Measurements from ENCODE around the gene TOR1B. TPM values are rescaled to one million over a fixed set of nuclear protein-coding genes. Genes with fewer than 3 reads are reported as not detected.
A peak's percentile ranks its signal among the peaks of the same experiment; 100 is the strongest.
"Not testable (repeated sequence)": the region's sequence is repeated elsewhere in the genome, so short reads cannot be mapped to it uniquely, and the experiment has no call there.

TOR1B gene
- total RNA-seq, 2 experiments from 2014 or later: 18.0 to 22.1 TPM

DNA sequence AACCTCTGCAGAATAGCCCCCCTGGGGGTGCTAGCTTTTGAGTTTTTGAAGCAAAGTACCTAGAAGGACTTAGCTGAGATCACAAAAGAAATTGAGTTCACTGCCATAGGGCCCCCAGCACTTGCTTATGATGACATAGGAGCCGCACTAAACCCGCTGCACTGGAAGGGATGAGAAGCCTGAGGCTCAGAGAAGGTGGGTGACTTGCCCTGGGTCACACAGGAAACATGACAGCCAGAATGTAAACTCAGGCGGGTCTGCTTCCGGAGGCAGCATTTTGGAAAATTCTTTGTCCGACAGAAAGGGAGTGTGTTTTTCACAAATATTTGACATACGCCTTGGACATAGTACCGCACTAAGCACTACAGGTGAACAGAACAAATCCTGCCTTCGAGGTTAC is 8.4 kb upstream of the TOR1B start:
- intact Hi-C loops (cut with DNase I, micrococcal nuclease): no loop called here
- POLR2A ChIA-PET: interaction anchor here (0.9 kb wide), 1 partner anchor 15 kb away, joined by 3 read pairs; no protein-coding TSS in a partner anchor
- no peaks in the 10 kb centered on the region for H3K27me3 Mint-ChIP-seq
- ATAC-seq (no peak), DNase-seq (no peak)
- peaks cover 5% of the 10 kb centered on the region for H3K4me1 Mint-ChIP-seq
- CTCF ChIA-PET: no interaction called here
- H3K4me3 Mint-ChIP-seq: no peak overlapping the region
- H3K9me3 Mint-ChIP-seq (ENCODE audit: low read depth): no peaks in the 10 kb centered on the region
- H3K27ac Mint-ChIP-seq: no peak overlapping the region
- H3K36me3 Mint-ChIP-seq (ENCODE audit: low read depth): no peaks in the 10 kb centered on the region

- H3K27me3 Mint-ChIP-seq; intact Hi-C loops (cut with DNase I, micrococcal nuclease); ATAC-seq; H3K27ac Mint-ChIP-seq; H3K9me3 Mint-ChIP-seq (ENCODE audit: low read depth); H3K4me1 Mint-ChIP-seq; DNase-seq; POLR2A ChIA-PET; H3K36me3 Mint-ChIP-seq (ENCODE audit: low read depth); H3K4me3 Mint-ChIP-seq: not testable (repeated sequence)
- CTCF ChIA-PET: interaction anchor here (1.2 kb wide), 1 partner anchor 70 kb away, joined by 3 read pairs; no protein-coding TSS in a partner anchor
These were observed 7.0 kb upstream of the TOR1B start for GRCh38 chr9:129796029-129796428.

- no peak overlapping the region for H3K27ac Mint-ChIP-seq
- peaks cover 2% of the 10 kb centered on the region for H3K36me3 Mint-ChIP-seq (ENCODE audit: low read depth)
- no peaks in the 10 kb centered on the region for H3K9me3 Mint-ChIP-seq (ENCODE audit: low read depth)
- ATAC-seq (no peak), DNase-seq (no peak)
- H3K4me1 Mint-ChIP-seq: peaks cover 6% of the 10 kb centered on the region
- CTCF ChIA-PET: no interaction called here
- POLR2A ChIA-PET: no interaction called here
- H3K4me3 Mint-ChIP-seq: no peak overlapping the region
- intact Hi-C loops (cut with DNase I, micrococcal nuclease): no loop called here
- no peaks in the 10 kb centered on the region for H3K27me3 Mint-ChIP-seq
These were observed 4.0 kb upstream of the TOR1B start for GRCh38 chr9:129798973-129799372.

DNA sequence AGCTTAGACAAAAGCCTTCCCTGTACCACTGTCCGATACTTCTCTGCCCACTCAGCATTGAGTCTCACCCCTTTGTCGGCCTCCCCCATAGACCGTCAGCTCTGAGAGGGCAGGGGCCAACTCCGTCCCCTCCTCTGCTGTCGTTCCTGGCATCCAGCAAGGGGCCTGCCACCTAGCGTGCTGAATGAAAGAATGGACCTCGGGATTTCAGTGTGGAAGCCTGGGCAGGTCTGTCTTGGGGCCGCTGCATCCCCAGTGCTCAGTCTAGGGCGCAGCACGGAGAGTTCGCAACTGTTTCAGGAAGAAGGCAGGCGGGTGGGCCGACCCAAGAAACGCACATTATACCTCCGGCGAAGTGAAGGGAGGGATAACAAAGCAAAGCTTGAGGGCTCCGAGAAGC is 1.5 kb upstream of the TOR1B start:
- H3K27ac Mint-ChIP-seq: no peak overlapping the region

GRCh38 chr9:129803676-129804060 is 684 bp downstream of the TOR1B start:
- peak overlapping the region; percentile 45 for H3K27ac Mint-ChIP-seq
- H3K27me3 Mint-ChIP-seq: no peaks in the 10 kb centered on the region
- intact Hi-C loops (cut with DNase I, micrococcal nuclease): loop anchor here (1.0 to 2.0 kb wide), 10 partner anchors 21 to 776 kb away; partner anchors contain the start of genes TOR1A (in 2 of the 2), ASB6 (in 1 of the 2), C9orf78 (in 1 of the 2) and CRAT (in 1 of the 2)
- POLR2A ChIA-PET: interaction anchor here (1.2 kb wide), 1 partner anchor 31 kb away, joined by 4 read pairs; the partner anchor contains the start of genes C9orf78 and USP20
- no peaks in the 10 kb centered on the region for H3K9me3 Mint-ChIP-seq (ENCODE audit: low read depth)
- peaks cover 25% of the 10 kb centered on the region for H3K4me1 Mint-ChIP-seq
- ATAC-seq (no peak), DNase-seq (no peak)
- peak overlapping the region; percentile 81 for H3K4me3 Mint-ChIP-seq
- CTCF ChIA-PET: interaction anchor here (0.8 to 1.2 kb wide), 3 partner anchors 13 to 77 kb away, joined by 3 to 8 read pairs (median 3); no protein-coding TSS in a partner anchor
- H3K36me3 Mint-ChIP-seq (ENCODE audit: low read depth): peaks cover 29% of the 10 kb centered on the region

More for the DNA sequence above, 1.5 kb upstream of the TOR1B start:
- no peaks in the 10 kb centered on the region for H3K27me3 Mint-ChIP-seq
- ATAC-seq (no peak), DNase-seq (no peak)
- H3K4me1 Mint-ChIP-seq: peaks cover 21% of the 10 kb centered on the region
- POLR2A ChIA-PET: interaction anchor here (0.6 kb wide), 2 partner anchors 45 to 522 kb away, joined by 4 to 5 read pairs; no protein-coding TSS in a partner anchor
- intact Hi-C loops (cut with DNase I, micrococcal nuclease): no loop called here
- no peak overlapping the region for H3K4me3 Mint-ChIP-seq
- CTCF ChIA-PET: interaction anchor here (0.6 to 1.7 kb wide), 5 partner anchors 15 to 519 kb away, joined by 3 to 6 read pairs (median 3); no protein-coding TSS in a partner anchor
- peaks cover 17% of the 10 kb centered on the region for H3K36me3 Mint-ChIP-seq (ENCODE audit: low read depth)
- H3K9me3 Mint-ChIP-seq (ENCODE audit: low read depth): no peaks in the 10 kb centered on the region

- H3K27me3 Mint-ChIP-seq: no peaks in the 10 kb centered on the region
- DNase-seq (no peak), ATAC-seq (no peak)
- no peaks in the 10 kb centered on the region for H3K9me3 Mint-ChIP-seq (ENCODE audit: low read depth)
- H3K36me3 Mint-ChIP-seq (ENCODE audit: low read depth): peaks cover 46% of the 10 kb centered on the region
- CTCF ChIA-PET: no interaction called here
- H3K27ac Mint-ChIP-seq: peak overlapping the region; percentile 45
- H3K4me3 Mint-ChIP-seq: no peak overlapping the region
- H3K4me1 Mint-ChIP-seq: peaks cover 25% of the 10 kb centered on the region
- intact Hi-C loops (cut with DNase I, micrococcal nuclease): no loop called here
- POLR2A ChIA-PET: no interaction called here
These were observed 3.1 kb downstream of the TOR1B start for GRCh38 chr9:129806061-129806460.

DNA sequence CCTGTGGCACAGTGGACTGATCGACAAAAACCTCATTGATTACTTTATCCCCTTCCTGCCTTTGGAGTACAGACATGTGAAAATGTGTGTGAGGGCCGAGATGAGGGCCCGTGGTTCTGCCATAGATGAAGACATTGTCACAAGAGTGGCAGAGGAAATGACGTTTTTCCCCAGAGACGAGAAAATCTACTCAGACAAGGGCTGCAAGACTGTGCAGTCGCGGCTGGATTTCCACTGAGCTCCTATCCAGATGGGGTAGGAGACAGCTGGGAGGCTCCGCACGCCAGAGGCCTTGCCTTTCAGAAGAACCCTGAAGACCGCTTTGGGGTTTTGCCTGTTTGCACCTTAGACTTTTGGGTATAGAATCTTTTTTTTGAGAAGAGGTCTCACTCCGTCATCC is 6.4 kb downstream of the TOR1B start:
- no peak for ATAC-seq
- intact Hi-C loops (cut with DNase I, micrococcal nuclease): no loop called here
- CTCF ChIA-PET: interaction anchor here (0.7 to 1.9 kb wide), 4 partner anchors 9 to 1425 kb away, joined by 3 to 5 read pairs (median 4); no protein-coding TSS in a partner anchor
- Mint-ChIP-seq H3K36me3 (ENCODE audit: low read depth) (peaks cover 50% of the 10 kb centered on the region), H3K4me3 (no peak overlapping the region), H3K27ac (no peak overlapping the region), H3K9me3 (ENCODE audit: low read depth) (no peaks in the 10 kb centered on the region), H3K4me1 (peaks cover 26% of the 10 kb centered on the region), H3K27me3 (no peaks in the 10 kb centered on the region)
- POLR2A ChIA-PET: interaction anchor here (0.5 to 0.6 kb wide), 3 partner anchors 15 to 1071 kb away, joined by 3 to 5 read pairs (median 4); no protein-coding TSS in a partner anchor
- DNase-seq: no peak

DNA sequence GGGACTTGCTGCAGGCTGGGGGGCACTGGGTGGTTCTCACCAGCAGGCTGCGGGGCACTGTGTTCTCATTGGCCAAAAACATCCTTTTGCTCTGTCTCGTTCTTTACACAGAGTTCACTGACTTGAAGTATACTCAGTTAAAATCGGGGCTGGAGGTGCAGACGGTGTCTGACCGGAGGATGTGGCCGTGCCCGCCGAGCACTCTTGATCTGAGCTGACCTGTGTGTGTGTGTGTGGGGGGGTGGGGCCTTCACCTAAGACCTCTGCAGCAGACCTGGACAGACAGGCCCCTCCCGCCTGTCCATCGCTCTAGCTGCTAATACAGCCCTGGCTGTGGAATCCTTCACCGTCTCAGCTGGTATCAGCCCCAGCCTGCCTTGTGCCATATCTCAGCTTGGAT is 7.1 kb downstream of the TOR1B start:
- CTCF ChIA-PET: interaction anchor here (1.4 kb wide), 1 partner anchor 83 kb away, joined by 4 read pairs; no protein-coding TSS in a partner anchor
- intact Hi-C loops (cut with DNase I, micrococcal nuclease): no loop called here
- no peaks in the 10 kb centered on the region for H3K27me3 Mint-ChIP-seq
- H3K4me1 Mint-ChIP-seq: peaks cover 25% of the 10 kb centered on the region
- POLR2A ChIA-PET: interaction anchor here (0.6 to 1.0 kb wide), 3 partner anchors 22 to 670 kb away, joined by 3 to 4 read pairs (median 3); no protein-coding TSS in a partner anchor
- H3K9me3 Mint-ChIP-seq (ENCODE audit: low read depth): no peaks in the 10 kb centered on the region
- H3K4me3 Mint-ChIP-seq: no peak overlapping the region
- DNase-seq (no peak), ATAC-seq (no peak)
- no peak overlapping the region for H3K27ac Mint-ChIP-seq
- peaks cover 53% of the 10 kb centered on the region for H3K36me3 Mint-ChIP-seq (ENCODE audit: low read depth)

GRCh38 chr9:129810788-129811187 is 7.8 kb downstream of the TOR1B start:
- H3K27me3 Mint-ChIP-seq: no peaks in the 10 kb centered on the region
- H3K27ac Mint-ChIP-seq: no peak overlapping the region
- DNase-seq (no peak), ATAC-seq (no peak)
- ChIA-PET POLR2A (interaction anchor here (1.0 kb wide), 1 partner anchor 259 kb away, joined by 3 read pairs; no protein-coding TSS in a partner anchor), CTCF (interaction anchor here (0.8 to 1.4 kb wide), 4 partner anchors 20 to 186 kb away, joined by 3 to 4 read pairs (median 4); no protein-coding TSS in a partner anchor)
- peaks cover 22% of the 10 kb centered on the region for H3K4me1 Mint-ChIP-seq
- intact Hi-C loops (cut with DNase I, micrococcal nuclease): no loop called here
- no peaks in the 10 kb centered on the region for H3K9me3 Mint-ChIP-seq (ENCODE audit: low read depth)
- H3K4me3 Mint-ChIP-seq: no peak overlapping the region
- H3K36me3 Mint-ChIP-seq (ENCODE audit: low read depth): peaks cover 55% of the 10 kb centered on the region

DNA sequence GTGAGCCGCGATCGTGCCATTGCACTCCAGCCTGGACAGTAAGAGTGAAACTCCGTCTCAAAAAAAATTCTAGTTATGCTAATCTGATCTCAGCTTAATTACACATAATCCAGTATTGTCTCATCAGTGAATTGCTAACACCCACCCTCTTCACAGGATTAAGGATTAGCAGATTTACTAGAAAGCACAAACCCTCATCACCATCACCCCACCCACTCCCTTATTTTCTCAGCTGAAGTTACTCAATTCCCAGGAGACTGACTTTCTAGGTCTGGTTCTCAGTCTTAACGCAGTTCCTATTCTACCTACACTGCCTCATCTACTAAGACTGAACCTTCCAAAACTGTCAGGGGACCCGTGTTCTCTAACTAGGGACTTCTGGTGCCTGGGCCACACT is 9.0 kb downstream of the TOR1B start:
- POLR2A ChIA-PET: interaction anchor here (0.6 kb wide), 1 partner anchor 15 kb away, joined by 3 read pairs; no protein-coding TSS in a partner anchor
- peak; percentile 79 for ATAC-seq

DNA sequence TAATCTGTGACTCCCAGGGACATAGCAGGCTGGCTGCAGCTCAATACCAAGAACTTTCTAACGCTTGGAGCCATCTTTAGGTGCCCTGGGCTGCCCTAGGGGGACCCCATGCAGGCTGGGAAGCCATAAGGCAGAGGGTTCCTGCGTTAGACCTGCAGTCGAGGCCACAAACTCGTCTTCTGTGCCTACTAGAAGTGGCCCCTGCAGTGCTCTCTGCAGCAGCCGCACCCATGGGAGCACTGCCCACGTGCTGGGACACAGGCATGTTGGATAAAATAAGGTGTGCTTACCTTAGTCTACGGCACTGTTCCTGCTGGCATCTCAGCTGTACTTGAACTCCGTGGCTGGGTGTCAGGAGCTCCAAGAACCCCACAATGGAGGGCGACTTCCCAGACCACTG is 9.4 kb downstream of the TOR1B start:
- ChIA-PET POLR2A (interaction anchor here (0.6 kb wide), 1 partner anchor 14 kb away, joined by 3 read pairs; no protein-coding TSS in a partner anchor), CTCF (interaction anchor here (1.1 kb wide), 2 partner anchors 9 to 86 kb away, joined by 3 read pairs; no protein-coding TSS in a partner anchor)
- H3K9me3 Mint-ChIP-seq (ENCODE audit: low read depth): no peaks in the 10 kb centered on the region
- no peak overlapping the region for H3K4me3 Mint-ChIP-seq
- DNase-seq: no peak
- no peak overlapping the region for H3K27ac Mint-ChIP-seq
- H3K27me3 Mint-ChIP-seq: no peaks in the 10 kb centered on the region
- intact Hi-C loops (cut with DNase I, micrococcal nuclease): no loop called here
- peaks cover 57% of the 10 kb centered on the region for H3K36me3 Mint-ChIP-seq (ENCODE audit: low read depth)
- ATAC-seq: no peak
- H3K4me1 Mint-ChIP-seq: peaks cover 11% of the 10 kb centered on the region

More for the DNA sequence above, 9.0 kb downstream of the TOR1B start:
- H3K4me1 Mint-ChIP-seq: peaks cover 13% of the 10 kb centered on the region
- CTCF ChIA-PET: interaction anchor here (0.6 to 1.3 kb wide), 4 partner anchors 9 to 704 kb away, joined by 3 to 4 read pairs (median 4); no protein-coding TSS in a partner anchor
- peaks cover 57% of the 10 kb centered on the region for H3K36me3 Mint-ChIP-seq (ENCODE audit: low read depth)
- peak overlapping the region; percentile 67 for H3K27ac Mint-ChIP-seq
- no peaks in the 10 kb centered on the region for H3K27me3 Mint-ChIP-seq
- intact Hi-C loops (cut with DNase I, micrococcal nuclease): no loop called here
- H3K4me3 Mint-ChIP-seq: no peak overlapping the region
- no peaks in the 10 kb centered on the region for H3K9me3 Mint-ChIP-seq (ENCODE audit: low read depth)
- peak; percentile 29 for DNase-seq

DNA sequence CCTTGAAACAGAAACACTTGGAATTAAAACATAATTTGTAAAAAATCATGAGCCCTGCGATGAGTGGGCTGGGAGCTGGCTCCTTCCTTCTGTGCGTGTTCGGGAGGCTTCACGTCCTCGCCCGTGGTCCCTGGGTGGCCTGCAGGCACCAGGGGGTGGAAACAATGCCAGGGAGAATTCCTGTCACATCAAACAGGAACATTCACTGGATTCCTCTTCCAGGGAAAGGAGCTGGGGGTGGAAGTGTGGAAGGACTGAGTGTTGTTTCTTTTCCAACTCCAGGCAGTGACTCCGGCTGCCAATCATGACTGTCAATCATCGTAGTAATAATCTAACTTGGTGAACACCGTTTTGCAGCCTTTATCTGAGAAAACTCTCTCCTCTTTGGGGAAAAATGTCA is 10.7 kb downstream of the TOR1B start:
- Mint-ChIP-seq H3K36me3 (ENCODE audit: low read depth) (peaks cover 60% of the 10 kb centered on the region), H3K27me3 (no peaks in the 10 kb centered on the region), H3K4me1 (peaks cover 11% of the 10 kb centered on the region), H3K27ac (no peak overlapping the region), H3K9me3 (ENCODE audit: low read depth) (no peaks in the 10 kb centered on the region), H3K4me3 (no peak overlapping the region)
- DNase-seq (no peak), ATAC-seq (no peak)
- intact Hi-C loops (cut with DNase I, micrococcal nuclease): no loop called here
- ChIA-PET POLR2A (no interaction called here), CTCF (interaction anchor here (1.1 kb wide), 1 partner anchor 87 kb away, joined by 3 read pairs; no protein-coding TSS in a partner anchor)

All from activated CD4-positive, alpha-beta T cell treated with anti-CD3 and anti-CD28 coated beads for 36 hours (primary cell).